ENCODE data around the gene UBE2D4.

- TF ChIP-seq, protein P1, sequence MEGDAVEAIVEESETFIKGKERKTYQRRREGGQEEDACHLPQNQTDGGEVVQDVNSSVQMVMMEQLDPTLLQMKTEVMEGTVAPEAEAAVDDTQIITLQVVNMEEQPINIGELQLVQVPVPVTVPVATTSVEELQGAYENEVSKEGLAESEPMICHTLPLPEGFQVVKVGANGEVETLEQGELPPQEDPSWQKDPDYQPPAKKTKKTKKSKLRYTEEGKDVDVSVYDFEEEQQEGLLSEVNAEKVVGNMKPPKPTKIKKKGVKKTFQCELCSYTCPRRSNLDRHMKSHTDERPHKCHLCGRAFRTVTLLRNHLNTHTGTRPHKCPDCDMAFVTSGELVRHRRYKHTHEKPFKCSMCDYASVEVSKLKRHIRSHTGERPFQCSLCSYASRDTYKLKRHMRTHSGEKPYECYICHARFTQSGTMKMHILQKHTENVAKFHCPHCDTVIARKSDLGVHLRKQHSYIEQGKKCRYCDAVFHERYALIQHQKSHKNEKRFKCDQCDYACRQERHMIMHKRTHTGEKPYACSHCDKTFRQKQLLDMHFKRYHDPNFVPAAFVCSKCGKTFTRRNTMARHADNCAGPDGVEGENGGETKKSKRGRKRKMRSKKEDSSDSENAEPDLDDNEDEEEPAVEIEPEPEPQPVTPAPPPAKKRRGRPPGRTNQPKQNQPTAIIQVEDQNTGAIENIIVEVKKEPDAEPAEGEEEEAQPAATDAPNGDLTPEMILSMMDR (IDR thresholded peaks at IDR 0.05), result no peak
- no peak for TF ChIP-seq POLR2A (IDR thresholded peaks at IDR 0.05)
These were observed 47.4 kb upstream of the UBE2D4 start for GRCh38 chr7:43878867-43879266.

Measured in heart left ventricle (tissue), 13 donors.